Measurements from ENCODE around the gene TAF13. TPM values are rescaled to one million over a fixed set of nuclear protein-coding genes. Genes with fewer than 3 reads are reported as not detected.

Gene TAF13
- total RNA-seq, 4 donors from 2014 or later = 41.6 to 71.0 (median 51.8) TPM

DNA sequence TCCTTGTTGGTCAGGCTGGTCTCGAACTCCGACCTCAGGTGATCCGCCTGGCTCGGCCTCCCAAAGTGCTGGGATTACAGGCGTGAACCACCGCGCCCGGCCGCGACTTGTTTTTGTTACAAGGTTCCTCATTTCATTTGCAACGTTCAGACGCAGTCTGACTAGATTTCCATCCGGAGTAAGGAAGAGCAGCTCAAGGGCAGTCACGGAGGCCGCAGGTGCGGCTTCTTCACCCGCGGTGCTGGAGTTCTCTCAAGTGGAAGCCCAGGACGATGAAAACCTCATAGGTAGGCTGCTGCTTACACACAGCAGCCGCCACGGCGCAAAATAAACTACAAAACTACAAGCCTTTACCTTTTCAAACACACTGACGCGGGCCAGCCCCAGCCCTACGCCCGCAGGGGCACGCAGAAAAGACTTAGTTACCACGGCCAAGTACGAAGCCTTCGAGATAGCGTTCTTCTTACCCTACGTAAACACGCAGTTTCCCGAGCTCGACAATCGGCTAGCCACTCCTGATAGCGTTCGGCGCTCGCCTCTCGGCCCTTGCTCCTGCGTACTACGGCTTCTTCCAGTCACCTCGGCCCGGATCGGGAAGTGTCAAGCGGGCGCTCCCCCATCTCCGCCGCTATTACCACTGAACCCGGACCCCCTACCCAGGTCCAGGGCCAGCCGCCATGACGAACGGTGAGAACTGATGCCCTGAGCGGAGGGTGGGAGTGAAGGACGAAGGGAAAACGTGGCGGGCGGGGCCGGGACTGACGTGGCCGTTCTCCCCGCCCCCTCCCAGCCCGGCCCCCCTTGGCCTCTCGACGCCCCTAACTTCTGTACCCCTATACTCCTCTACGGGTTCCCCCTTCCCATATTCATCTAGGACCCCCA is 14.6 kb upstream of the TAF13 start, which contains the start of gene TMEM167B:
TMEM167B (plus strand) TSS at position 569 of the 882 bp plus-strand sequence; CDS start at position 678, 109 bp downstream.
- Histone ChIP-seq H3K4me1 (peaks cover 42 to 60% (median 55%) of the 10 kb centered on the region in 4 donors), H3K9me3 (no peaks in the 10 kb centered on the region), H3K36me3 (peaks cover 0 to 28% (median 15%) of the 10 kb centered on the region in 4 donors), H3K27me3 (no peaks in the 10 kb centered on the region), H3K4me3 (peak within 1 kb of the TSS; percentile 80 to 94 (median 83)), H3K27ac (replicated peaks in 1 of 4) (peak within 1 kb of the TSS; percentile 94 to 99 (median 98))
- TF ChIP-seq POLR2AphosphoS5 (IDR thresholded peaks at IDR 0.05) = peak; percentile 95 to 96
- peak; percentile 78 for TF ChIP-seq POLR2A (IDR thresholded peaks at IDR 0.05; ENCODE audit: low read depth)
- TF ChIP-seq, protein P1, sequence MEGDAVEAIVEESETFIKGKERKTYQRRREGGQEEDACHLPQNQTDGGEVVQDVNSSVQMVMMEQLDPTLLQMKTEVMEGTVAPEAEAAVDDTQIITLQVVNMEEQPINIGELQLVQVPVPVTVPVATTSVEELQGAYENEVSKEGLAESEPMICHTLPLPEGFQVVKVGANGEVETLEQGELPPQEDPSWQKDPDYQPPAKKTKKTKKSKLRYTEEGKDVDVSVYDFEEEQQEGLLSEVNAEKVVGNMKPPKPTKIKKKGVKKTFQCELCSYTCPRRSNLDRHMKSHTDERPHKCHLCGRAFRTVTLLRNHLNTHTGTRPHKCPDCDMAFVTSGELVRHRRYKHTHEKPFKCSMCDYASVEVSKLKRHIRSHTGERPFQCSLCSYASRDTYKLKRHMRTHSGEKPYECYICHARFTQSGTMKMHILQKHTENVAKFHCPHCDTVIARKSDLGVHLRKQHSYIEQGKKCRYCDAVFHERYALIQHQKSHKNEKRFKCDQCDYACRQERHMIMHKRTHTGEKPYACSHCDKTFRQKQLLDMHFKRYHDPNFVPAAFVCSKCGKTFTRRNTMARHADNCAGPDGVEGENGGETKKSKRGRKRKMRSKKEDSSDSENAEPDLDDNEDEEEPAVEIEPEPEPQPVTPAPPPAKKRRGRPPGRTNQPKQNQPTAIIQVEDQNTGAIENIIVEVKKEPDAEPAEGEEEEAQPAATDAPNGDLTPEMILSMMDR (IDR thresholded peaks at IDR 0.05) = no peak
- no peak for TF ChIP-seq EP300 (IDR thresholded peaks at IDR 0.05)
- peak; percentile 97 for DNase-seq (ENCODE audit: extremely low spot score)
- intact Hi-C loops (cut with DNase I) = no loop called here
- WGBS = 4% methylated on average over 57 of the region's 67 CpGs

DNA sequence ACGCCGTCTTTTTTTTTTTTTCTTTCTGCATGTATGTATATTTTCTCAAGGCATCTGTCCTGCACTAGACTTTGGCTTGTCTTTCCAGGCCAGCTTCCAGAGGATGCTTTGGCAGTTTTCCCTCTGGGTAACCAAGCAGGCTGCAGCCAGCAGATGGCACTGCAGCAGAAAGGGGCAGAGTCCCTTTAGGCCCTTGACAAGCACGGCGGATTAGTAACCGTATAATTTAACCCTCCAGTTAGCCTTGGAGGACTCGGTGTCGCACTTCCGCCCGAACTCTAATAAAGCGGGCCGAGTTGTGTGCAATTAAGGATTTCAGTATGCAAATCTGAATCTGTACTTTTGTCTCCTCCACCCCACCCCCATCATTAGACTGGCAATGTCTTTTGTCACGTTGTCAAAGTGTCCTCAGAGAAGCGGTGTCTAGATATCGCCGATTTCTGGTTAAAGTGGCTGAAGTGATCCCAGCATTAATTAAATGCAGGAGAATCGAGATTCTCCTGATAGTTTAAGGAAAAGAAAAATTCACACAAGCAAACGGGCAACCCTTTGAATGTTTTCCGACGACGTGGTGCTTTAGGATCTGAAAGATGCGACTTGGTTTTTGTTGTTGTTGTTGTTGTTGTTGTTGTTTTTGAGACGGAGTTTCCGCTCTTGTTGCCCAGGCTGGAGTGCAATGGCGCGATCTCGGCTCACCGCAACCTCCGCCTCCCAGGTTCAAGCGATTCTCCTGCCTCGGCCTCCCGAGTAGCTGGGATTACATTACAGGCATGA is 13.6 kb upstream of the TAF13 start:
- H3K4me1 ChIP-seq = peaks cover 35 to 50% (median 46%) of the 10 kb centered on the region in 4 donors
- intact Hi-C loops (cut with DNase I) = no loop called here
- no peak for DNase-seq (ENCODE audit: extremely low spot score)
- peak overlapping the region; percentile 94 to 99 (median 98) for H3K27ac ChIP-seq (replicated peaks in 1 of 4)
- no peaks in the 10 kb centered on the region for H3K27me3 ChIP-seq
- 68% methylated on average over 31 of the region's 31 CpGs for WGBS
- H3K4me3 ChIP-seq = peak overlapping the region; percentile 80 to 94 (median 83)
- TF ChIP-seq POLR2A (IDR thresholded peaks at IDR 0.05; ENCODE audit: low read depth) (no peak), POLR2AphosphoS5 (IDR thresholded peaks at IDR 0.05) (peak; percentile 30 to 58), EP300 (IDR thresholded peaks at IDR 0.05) (no peak)
- TF ChIP-seq, protein P1 (IDR thresholded peaks at IDR 0.05) = peak; percentile 61 to 70 (median 62)
- H3K36me3 ChIP-seq = peaks cover 0 to 18% (median 12%) of the 10 kb centered on the region in 4 donors
- H3K9me3 ChIP-seq = no peaks in the 10 kb centered on the region

DNA sequence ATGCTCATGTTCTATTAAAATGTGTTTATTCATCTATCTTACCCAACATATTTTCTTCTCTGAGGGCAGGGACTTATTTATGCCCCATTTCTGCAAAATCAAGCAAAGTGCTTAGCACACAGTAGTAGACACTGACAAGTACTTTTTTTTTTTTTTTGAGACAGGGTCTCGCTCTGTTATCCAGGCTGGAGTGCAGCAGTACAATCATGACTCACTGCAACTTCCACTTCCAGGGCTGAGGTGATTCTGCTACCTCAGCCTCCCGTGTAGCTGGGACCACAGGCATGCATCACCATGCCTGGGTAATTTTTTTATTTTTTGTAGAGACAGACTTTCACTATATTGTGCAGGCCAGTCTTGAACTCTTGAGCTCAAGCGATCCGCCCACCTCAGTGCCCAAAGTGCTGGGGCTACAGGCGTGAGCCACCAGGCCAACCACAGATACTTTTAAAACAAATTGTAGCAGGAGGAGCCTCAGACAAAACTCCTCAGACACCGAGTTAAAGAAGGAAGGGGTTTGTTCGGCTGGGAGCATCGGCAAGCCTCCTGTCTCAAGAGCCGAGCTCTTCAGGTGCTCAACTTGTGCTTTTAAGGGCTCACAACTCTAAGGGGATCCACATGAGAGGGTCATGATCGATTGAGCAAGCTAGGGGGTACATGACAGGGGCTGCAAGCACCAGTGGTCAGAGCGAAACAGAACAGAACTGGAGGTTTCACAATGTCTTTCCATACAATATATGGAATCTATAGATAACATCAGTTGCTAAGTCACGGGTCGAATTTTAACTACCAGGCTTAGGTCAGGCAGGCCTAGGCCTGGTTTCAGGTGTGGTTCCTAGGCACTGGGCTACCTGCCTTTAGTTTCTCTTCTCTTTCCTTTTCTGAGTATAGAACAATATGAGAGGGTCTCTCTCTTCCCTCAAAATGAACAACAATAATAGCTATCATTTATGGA is 9.0 kb upstream of the TAF13 start:
- no peak for DNase-seq (ENCODE audit: extremely low spot score)
- no peaks in the 10 kb centered on the region for H3K36me3 ChIP-seq
- H3K4me1 ChIP-seq = peaks cover 9 to 18% (median 13%) of the 10 kb centered on the region in 4 donors
- intact Hi-C loops (cut with DNase I) = no loop called here
- WGBS = 88% methylated on average over 13 of the region's 13 CpGs
- H3K27ac ChIP-seq (replicated peaks in 1 of 4) = no peak overlapping the region
- no peaks in the 10 kb centered on the region for H3K27me3 ChIP-seq
- TF ChIP-seq POLR2AphosphoS5 (IDR thresholded peaks at IDR 0.05) (no peak), EP300 (IDR thresholded peaks at IDR 0.05) (no peak), POLR2A (IDR thresholded peaks at IDR 0.05; ENCODE audit: low read depth) (no peak)
- TF ChIP-seq, protein P1 (IDR thresholded peaks at IDR 0.05) = no peak
- H3K9me3 ChIP-seq = no peaks in the 10 kb centered on the region
- no peak overlapping the region for H3K4me3 ChIP-seq

DNA sequence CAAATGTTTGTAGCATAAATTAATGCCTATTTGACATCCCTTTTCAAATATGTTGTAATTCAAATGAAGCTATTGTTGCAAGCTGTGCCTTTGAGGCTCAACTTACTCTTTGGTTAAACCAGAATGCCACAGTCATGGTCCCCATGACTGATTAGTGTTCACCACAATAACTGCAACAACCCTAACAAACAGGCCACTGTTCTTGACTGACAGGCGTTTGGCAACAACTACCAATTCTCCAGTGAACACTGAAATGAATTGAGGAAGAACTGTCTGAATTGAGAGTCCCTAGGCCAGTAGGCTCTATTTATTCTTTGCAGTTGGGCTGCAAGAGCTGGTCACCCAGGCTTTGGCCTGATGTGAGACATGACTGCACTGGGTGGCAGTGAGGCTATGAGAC is 8.1 kb upstream of the TAF13 start:
- Histone ChIP-seq H3K4me1 (peaks cover 3 to 10% (median 6%) of the 10 kb centered on the region in 4 donors), H3K9me3 (no peaks in the 10 kb centered on the region), H3K36me3 (no peaks in the 10 kb centered on the region), H3K27me3 (no peaks in the 10 kb centered on the region), H3K27ac (replicated peaks in 1 of 4) (no peak overlapping the region), H3K4me3 (no peak overlapping the region)
- no peak for DNase-seq (ENCODE audit: extremely low spot score)
- no peak for TF ChIP-seq POLR2AphosphoS5 (IDR thresholded peaks at IDR 0.05)
- TF ChIP-seq, protein P1 (IDR thresholded peaks at IDR 0.05) = no peak
- TF ChIP-seq EP300 (IDR thresholded peaks at IDR 0.05) = no peak
- no peak for TF ChIP-seq POLR2A (IDR thresholded peaks at IDR 0.05; ENCODE audit: low read depth)
- intact Hi-C loops (cut with DNase I) = no loop called here
- 45% methylated on average over 1 of the region's 1 CpG for WGBS

Data from esophagus muscularis mucosa (tissue), 4 donors.